Measurements from ENCODE around the gene MEF2C. TPM values are rescaled to one million over a fixed set of nuclear protein-coding genes. Genes with fewer than 3 reads are reported as not detected.

Gene MEF2C
- total RNA-seq, 1 donor from 2014 or later = 24.1 TPM

GRCh38 chr5:88785746-88786565 lies 97.0 kb downstream of the MEF2C start:
- H3K36me3 Mint-ChIP-seq (ENCODE audit: unreplicated experiment) = no peaks in the 10 kb centered on the region
- TF ChIP-seq CTCF (IDR thresholded peaks at IDR 0.05; ENCODE audit: partially characterized antibody, unreplicated experiment) = no peak
- H3K27ac Mint-ChIP-seq (ENCODE audit: unreplicated experiment) = peak overlapping the region; percentile 81
- H3K9me3 Mint-ChIP-seq (ENCODE audit: unreplicated experiment) = no peaks in the 10 kb centered on the region
- peaks cover 24% of the 10 kb centered on the region for H3K4me1 Mint-ChIP-seq (ENCODE audit: low read depth, unreplicated experiment)
- DNase-seq = no peak
- peak overlapping the region; percentile 61 for H3K4me3 Mint-ChIP-seq (ENCODE audit: unreplicated experiment)
- H3K27me3 Mint-ChIP-seq (ENCODE audit: unreplicated experiment) = no peaks in the 10 kb centered on the region

GRCh38 chr5:88782571-88782970 lies 100.4 kb downstream of the MEF2C start:
- Mint-ChIP-seq H3K36me3 (ENCODE audit: unreplicated experiment) (no peaks in the 10 kb centered on the region), H3K27me3 (ENCODE audit: unreplicated experiment) (no peaks in the 10 kb centered on the region), H3K9me3 (ENCODE audit: unreplicated experiment) (no peaks in the 10 kb centered on the region), H3K4me3 (ENCODE audit: unreplicated experiment) (no peak overlapping the region), H3K4me1 (ENCODE audit: low read depth, unreplicated experiment) (peaks cover 21% of the 10 kb centered on the region), H3K27ac (ENCODE audit: unreplicated experiment) (no peak overlapping the region)
- no peak for TF ChIP-seq CTCF (IDR thresholded peaks at IDR 0.05; ENCODE audit: partially characterized antibody, unreplicated experiment)
- DNase-seq = no peak

- Mint-ChIP-seq H3K4me3 (ENCODE audit: unreplicated experiment) (no peak overlapping the region), H3K27me3 (ENCODE audit: unreplicated experiment) (no peaks in the 10 kb centered on the region), H3K27ac (ENCODE audit: unreplicated experiment) (no peak overlapping the region), H3K4me1 (ENCODE audit: low read depth, unreplicated experiment) (peaks cover 10% of the 10 kb centered on the region), H3K9me3 (ENCODE audit: unreplicated experiment) (no peaks in the 10 kb centered on the region), H3K36me3 (ENCODE audit: unreplicated experiment) (no peaks in the 10 kb centered on the region)
- DNase-seq = no peak
- TF ChIP-seq CTCF (IDR thresholded peaks at IDR 0.05; ENCODE audit: partially characterized antibody, unreplicated experiment) = no peak
These were observed 102.2 kb downstream of the MEF2C start for GRCh38 chr5:88780736-88781135.

- no peaks in the 10 kb centered on the region for H3K27me3 Mint-ChIP-seq (ENCODE audit: unreplicated experiment)
- no peaks in the 10 kb centered on the region for H3K9me3 Mint-ChIP-seq (ENCODE audit: unreplicated experiment)
- no peaks in the 10 kb centered on the region for H3K36me3 Mint-ChIP-seq (ENCODE audit: unreplicated experiment)
- H3K4me3 Mint-ChIP-seq (ENCODE audit: unreplicated experiment) = no peak overlapping the region
- peaks cover 3% of the 10 kb centered on the region for H3K4me1 Mint-ChIP-seq (ENCODE audit: low read depth, unreplicated experiment)
- DNase-seq = no peak
- TF ChIP-seq CTCF (IDR thresholded peaks at IDR 0.05; ENCODE audit: partially characterized antibody, unreplicated experiment) = no peak
- no peak overlapping the region for H3K27ac Mint-ChIP-seq (ENCODE audit: unreplicated experiment)
These were observed 104.2 kb downstream of the MEF2C start for GRCh38 chr5:88778736-88779135.

- Mint-ChIP-seq H3K9me3 (ENCODE audit: unreplicated experiment) (no peaks in the 10 kb centered on the region), H3K36me3 (ENCODE audit: unreplicated experiment) (peaks cover 5% of the 10 kb centered on the region), H3K4me3 (ENCODE audit: unreplicated experiment) (no peak overlapping the region), H3K27me3 (ENCODE audit: unreplicated experiment) (no peaks in the 10 kb centered on the region), H3K27ac (ENCODE audit: unreplicated experiment) (no peak overlapping the region), H3K4me1 (ENCODE audit: low read depth, unreplicated experiment) (peaks cover 4% of the 10 kb centered on the region)
- no peak for TF ChIP-seq CTCF (IDR thresholded peaks at IDR 0.05; ENCODE audit: partially characterized antibody, unreplicated experiment)
- no peak for DNase-seq
These were observed 106.3 kb downstream of the MEF2C start for GRCh38 chr5:88776692-88777091.
